ENCODE measurements around the gene FAM168A.

DNA sequence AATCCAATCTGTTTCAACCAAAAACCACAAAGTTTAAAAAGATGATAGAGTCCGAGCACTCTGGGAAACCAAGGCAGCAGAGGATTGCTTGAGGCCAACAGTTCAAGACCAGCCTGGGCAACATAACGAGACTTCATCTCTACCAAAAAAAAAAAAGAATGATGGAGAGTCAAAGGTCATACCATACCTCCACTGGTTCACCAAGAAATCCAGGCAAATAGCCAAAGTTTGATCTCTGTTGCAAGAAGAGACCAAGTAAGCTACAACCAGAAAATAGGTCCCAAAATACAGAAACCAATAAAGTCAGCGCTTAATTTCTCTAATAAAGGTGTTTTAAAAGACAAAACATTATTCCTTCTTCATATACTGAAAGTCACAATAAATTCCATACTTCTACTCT is 13.1 kb downstream of the FAM168A start:
- TF ChIP-seq EP300 (IDR thresholded peaks at IDR 0.05): no peak
- TF ChIP-seq POLR2A (IDR thresholded peaks at IDR 0.05): no peak
- TF ChIP-seq, protein P1, sequence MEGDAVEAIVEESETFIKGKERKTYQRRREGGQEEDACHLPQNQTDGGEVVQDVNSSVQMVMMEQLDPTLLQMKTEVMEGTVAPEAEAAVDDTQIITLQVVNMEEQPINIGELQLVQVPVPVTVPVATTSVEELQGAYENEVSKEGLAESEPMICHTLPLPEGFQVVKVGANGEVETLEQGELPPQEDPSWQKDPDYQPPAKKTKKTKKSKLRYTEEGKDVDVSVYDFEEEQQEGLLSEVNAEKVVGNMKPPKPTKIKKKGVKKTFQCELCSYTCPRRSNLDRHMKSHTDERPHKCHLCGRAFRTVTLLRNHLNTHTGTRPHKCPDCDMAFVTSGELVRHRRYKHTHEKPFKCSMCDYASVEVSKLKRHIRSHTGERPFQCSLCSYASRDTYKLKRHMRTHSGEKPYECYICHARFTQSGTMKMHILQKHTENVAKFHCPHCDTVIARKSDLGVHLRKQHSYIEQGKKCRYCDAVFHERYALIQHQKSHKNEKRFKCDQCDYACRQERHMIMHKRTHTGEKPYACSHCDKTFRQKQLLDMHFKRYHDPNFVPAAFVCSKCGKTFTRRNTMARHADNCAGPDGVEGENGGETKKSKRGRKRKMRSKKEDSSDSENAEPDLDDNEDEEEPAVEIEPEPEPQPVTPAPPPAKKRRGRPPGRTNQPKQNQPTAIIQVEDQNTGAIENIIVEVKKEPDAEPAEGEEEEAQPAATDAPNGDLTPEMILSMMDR (IDR thresholded peaks at IDR 0.05): no peak

Data from tibial nerve (tissue), 4 donors.